ENCODE measurements around the gene SLC47A1. TPM values are rescaled to one million over a fixed set of nuclear protein-coding genes. Genes with fewer than 3 reads are reported as not detected.

The SLC47A1 gene
- total and polyA plus RNA-seq, 2 of the 8 experiments (the other 6 are each of a cell fraction or from before 2014, with no cell fraction given) = 1.5 to 3.6 TPM

DNA sequence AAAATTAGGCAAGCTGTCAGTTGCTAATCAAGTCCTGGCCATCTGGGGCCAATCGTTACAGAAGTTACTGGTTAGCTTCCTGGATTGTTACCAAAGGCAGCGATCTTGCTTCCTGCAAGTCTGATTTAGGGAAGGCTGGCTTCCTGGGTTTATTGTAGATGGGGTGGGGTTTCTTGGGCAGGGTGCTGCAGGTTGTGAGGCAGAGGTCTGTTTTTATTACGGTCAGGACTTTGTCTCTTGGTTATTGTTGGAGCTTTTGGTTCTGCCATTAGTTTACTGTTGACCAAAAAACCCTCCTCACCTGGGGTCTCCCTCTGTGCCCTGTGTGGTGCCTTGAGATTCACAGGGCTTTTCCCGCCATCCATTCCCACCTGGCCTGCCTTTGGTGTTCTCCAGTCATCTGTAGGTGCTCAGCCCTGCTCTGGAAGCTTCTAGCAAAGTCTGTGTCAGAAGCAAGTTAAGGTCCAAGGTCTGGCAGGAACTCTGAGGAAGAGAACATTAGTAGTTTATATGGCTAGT is 36.9 kb downstream of the SLC47A1 start:
- no peak for FAIRE-seq
- Histone ChIP-seq H3K27me3 (replicated peaks in 1 of 4; ENCODE audit: control insufficient read depth in 3 of 4, extremely low read depth in 1 of 4, insufficient read depth in 3 of 4, low read length in 3 of 4) (no peaks in the 10 kb centered on the region; a peak in 2 of 7 replicates), H3K4me1 (replicated peaks in 1 of 4; ENCODE audit: control insufficient read depth in 3 of 4, insufficient read depth in 4 of 4, low read length in 3 of 4) (peaks cover 0 to 2% (median 0%) of the 10 kb centered on the region in 4 experiments; a peak in 1 of 7 replicates), H3K79me2 (ENCODE audit: control insufficient read depth in 1 of 2, insufficient read depth in 2 of 2, low read length in 2 of 2) (no peaks in the 10 kb centered on the region), H2BK20ac (ENCODE audit: low read length) (no peak overlapping the region), H2AK5ac (ENCODE audit: low read depth, low read length) (no peak overlapping the region), H2BK5ac (ENCODE audit: low read depth, low read length) (no peak overlapping the region), H4K8ac (ENCODE audit: extremely low read depth, insufficient read depth, low read length) (no peak overlapping the region), H3K56ac (replicated peaks; ENCODE audit: insufficient read length, low read depth, low read length) (no peak overlapping the region), H2BK120ac (replicated peaks; ENCODE audit: low read depth, low read length) (no peak overlapping the region), H3K9ac (replicated peaks in 1 of 4; ENCODE audit: extremely low read depth in 1 of 4, low read depth in 3 of 4, low read length in 3 of 4) (no peak overlapping the region), H2BK15ac (ENCODE audit: low read length) (no peak overlapping the region), H4K5ac (ENCODE audit: insufficient read length, low read depth, low read length) (no peak overlapping the region), H3K9me3 (ENCODE audit: insufficient read depth in 2 of 2, low read depth in 1 of 2, low read length in 1 of 2) (no peaks in the 10 kb centered on the region), H3K79me1 (ENCODE audit: low read depth, low read length) (no peaks in the 10 kb centered on the region), H2AFZ (ENCODE audit: low read length) (no peak overlapping the region), H3K4ac (replicated peaks; ENCODE audit: insufficient read length, low read depth, low read length) (no peak overlapping the region), H3K23me2 (ENCODE audit: low read depth, low read length) (no peaks in the 10 kb centered on the region), H3K27ac (ENCODE audit: low read depth, low read length) (no peak overlapping the region; the same call in 1 of the 2 replicates), H3K18ac (ENCODE audit: extremely low read depth, low read length) (peak overlapping the region; percentile 19; the same call in 1 of the 2 replicates), H3K14ac (ENCODE audit: insufficient read length) (no peak overlapping the region), H3K4me2 (ENCODE audit: insufficient read depth in 1 of 2, low read depth in 2 of 2, low read length in 2 of 2) (no peak overlapping the region), H3K23ac (ENCODE audit: insufficient read length) (no peak overlapping the region), H4K91ac (replicated peaks; ENCODE audit: insufficient read length, low read length) (no peak overlapping the region), H3K36me3 (ENCODE audit: control insufficient read depth in 2 of 4, insufficient read depth in 4 of 4, low read length in 3 of 4) (no peaks in the 10 kb centered on the region), H2BK12ac (ENCODE audit: low read depth, low read length) (no peak overlapping the region; the same call in 1 of the 2 replicates), H3K4me3 (ENCODE audit: extremely low read depth in 1 of 4, insufficient read depth in 2 of 4, low read depth in 3 of 4, low read length in 4 of 4) (no peak overlapping the region), H4K20me1 (replicated peaks in 1 of 2; ENCODE audit: control insufficient read depth in 1 of 2, insufficient read depth in 2 of 2, low read length in 2 of 2) (no peaks in the 10 kb centered on the region)
- TF ChIP-seq YY1 (IDR thresholded peaks at IDR 0.05; ENCODE audit: low read depth, low read length) = no peak
- TF ChIP-seq, protein P1, sequence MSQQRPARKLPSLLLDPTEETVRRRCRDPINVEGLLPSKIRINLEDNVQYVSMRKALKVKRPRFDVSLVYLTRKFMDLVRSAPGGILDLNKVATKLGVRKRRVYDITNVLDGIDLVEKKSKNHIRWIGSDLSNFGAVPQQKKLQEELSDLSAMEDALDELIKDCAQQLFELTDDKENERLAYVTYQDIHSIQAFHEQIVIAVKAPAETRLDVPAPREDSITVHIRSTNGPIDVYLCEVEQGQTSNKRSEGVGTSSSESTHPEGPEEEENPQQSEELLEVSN (IDR thresholded peaks at IDR 0.05) = peak; percentile 63; the same call in 1 of the 2 replicates
- WGBS, 2 experiments (ENCODE audit: extremely low coverage in 1 of 2, insufficient coverage in 1 of 2, insufficient read length in 1 of 2, insufficient replicate concordance in 2 of 2, low coverage in 1 of 2, low lambda C conversion rate in 2 of 2, missing lambda C conversion rate in 1 of 2) = 81% methylated on average over 4 of the region's 4 CpGs; no CpG with 5 or more reads in 1 of the 2 experiments
- no peak for DNase-seq (ENCODE audit: low read depth in 1 of 2, low spot score in 2 of 2)
- POLR2A ChIA-PET (ENCODE audit: partially characterized antibody) = no interaction called here
- CTCF ChIA-PET (ENCODE audit: partially characterized antibody) = interaction anchor here (0.6 to 1.9 kb wide), 7 partner anchors 29 to 242 kb away, joined by 3 to 10 read pairs (median 4); no protein-coding TSS in a partner anchor

Measured in H1 (cell line).